NCI-H2029 (cell line): ENCODE measurements around the gene KRTAP24-1.

Experiments used
- DNase-seq: peaks from one replicate; lab custom pipeline; 2025; lab: John Stamatoyannopoulos, UW

The KRTAP24-1 gene

DNA sequence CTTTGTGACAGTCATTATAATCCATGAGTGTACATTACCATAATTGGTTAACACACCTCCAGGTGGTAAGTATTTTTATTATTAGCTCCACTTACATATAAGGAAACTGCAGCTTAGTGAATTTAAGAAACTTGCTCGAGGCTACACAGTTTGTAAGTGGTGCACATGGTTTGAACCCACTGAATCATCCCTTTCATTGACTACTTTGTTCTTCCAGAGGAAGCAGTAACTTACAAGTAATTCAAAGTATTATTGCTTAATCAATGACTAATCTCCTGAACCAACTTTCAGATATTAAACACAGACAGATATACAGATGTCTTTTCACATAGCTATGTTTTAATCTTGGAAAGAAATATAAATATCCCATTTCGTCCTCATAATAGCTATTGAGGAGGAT is 48.1 kb downstream of the KRTAP24-1 start:
- no peak for DNase-seq

- DNase-seq, result no peak
These were observed 48.7 kb downstream of the KRTAP24-1 start for GRCh38 chr21:30234050-30234449.

GRCh38 chr21:30233228-30234020 is 49.3 kb downstream of the KRTAP24-1 start:
- no peak for DNase-seq

DNA sequence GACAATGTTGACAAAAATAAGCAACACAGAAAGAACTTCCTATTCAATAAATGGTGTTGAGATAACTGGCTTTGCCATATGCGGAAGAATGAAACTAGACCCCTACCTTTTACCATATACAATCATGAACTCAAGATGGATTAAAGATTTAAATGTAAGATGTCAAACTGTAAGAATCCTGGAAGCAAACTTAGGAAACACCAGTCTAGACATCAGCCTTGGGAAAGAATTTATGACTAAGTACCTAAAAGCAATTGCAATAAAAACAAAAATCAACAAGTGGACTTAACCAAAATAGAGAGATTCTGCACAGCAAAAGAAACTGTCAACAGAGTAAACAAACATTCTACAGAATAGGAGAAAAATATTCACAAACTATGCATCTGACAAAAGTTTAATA is 50.7 kb downstream of the KRTAP24-1 start:
- DNase-seq, result no peak
